ENCODE measurements around the gene GRAP2. TPM values are rescaled to one million over a fixed set of nuclear protein-coding genes. Genes with fewer than 3 reads are reported as not detected.

The GRAP2 gene
- total and polyA plus RNA-seq, 11 donors = 0.24 to 5.0 (median 0.85) TPM; not detected in 1

GRCh38 chr22:39905687-39906086, 4.8 kb downstream of the GRAP2 start:
- intact Hi-C loops (cut with DNase I) = no loop called here
- WGBS, 4 donors = 84 to 96% (median 94%) methylated on average over 3 of the region's 3 CpGs

DNA sequence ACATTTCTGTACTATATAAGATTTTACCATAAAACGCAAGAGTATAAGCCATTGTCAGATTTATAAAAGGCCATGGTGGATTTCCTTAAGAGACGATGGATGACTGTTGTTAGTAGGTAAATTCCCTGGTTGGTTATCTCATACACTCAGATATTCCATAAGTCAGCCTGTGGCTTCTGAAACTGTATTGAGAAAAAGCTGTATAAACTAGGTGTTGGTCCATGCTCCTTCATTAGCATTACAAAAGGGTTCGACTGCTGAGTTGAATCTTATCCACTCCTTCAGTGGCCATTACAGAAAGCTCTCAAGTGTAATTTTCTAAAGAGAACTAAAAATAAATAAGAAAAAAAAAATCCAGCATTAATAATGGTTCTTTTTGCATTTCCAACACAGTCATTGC, 5.3 kb downstream of the GRAP2 start:
- 70 to 74% (median 73%) methylated on average over 3 of the region's 3 CpGs for WGBS, 4 donors
- Histone ChIP-seq H3K27ac (peak overlapping the region in 1 of 12 donors; percentile 74), H3K9me3 (no peaks in the 10 kb centered on the region), H3K4me3 (peak overlapping the region in 1 of 12 donors; percentile 47), H3K27me3 (peaks cover 0 to 51% (median 0%) of the 10 kb centered on the region in 9 donors), H3K4me1 (no peaks in the 10 kb centered on the region), H3K36me3 (no peaks in the 10 kb centered on the region)
- DNase-seq = no peak
- intact Hi-C loops (cut with DNase I) = no loop called here
- no peak for ATAC-seq
- TF ChIP-seq, protein P1, sequence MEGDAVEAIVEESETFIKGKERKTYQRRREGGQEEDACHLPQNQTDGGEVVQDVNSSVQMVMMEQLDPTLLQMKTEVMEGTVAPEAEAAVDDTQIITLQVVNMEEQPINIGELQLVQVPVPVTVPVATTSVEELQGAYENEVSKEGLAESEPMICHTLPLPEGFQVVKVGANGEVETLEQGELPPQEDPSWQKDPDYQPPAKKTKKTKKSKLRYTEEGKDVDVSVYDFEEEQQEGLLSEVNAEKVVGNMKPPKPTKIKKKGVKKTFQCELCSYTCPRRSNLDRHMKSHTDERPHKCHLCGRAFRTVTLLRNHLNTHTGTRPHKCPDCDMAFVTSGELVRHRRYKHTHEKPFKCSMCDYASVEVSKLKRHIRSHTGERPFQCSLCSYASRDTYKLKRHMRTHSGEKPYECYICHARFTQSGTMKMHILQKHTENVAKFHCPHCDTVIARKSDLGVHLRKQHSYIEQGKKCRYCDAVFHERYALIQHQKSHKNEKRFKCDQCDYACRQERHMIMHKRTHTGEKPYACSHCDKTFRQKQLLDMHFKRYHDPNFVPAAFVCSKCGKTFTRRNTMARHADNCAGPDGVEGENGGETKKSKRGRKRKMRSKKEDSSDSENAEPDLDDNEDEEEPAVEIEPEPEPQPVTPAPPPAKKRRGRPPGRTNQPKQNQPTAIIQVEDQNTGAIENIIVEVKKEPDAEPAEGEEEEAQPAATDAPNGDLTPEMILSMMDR (IDR thresholded peaks at IDR 0.05) = no peak
- TF ChIP-seq POLR2A (IDR thresholded peaks at IDR 0.05) = no peak

More at GRCh38 chr22:39905687-39906086, 4.8 kb downstream of the GRAP2 start:
- Histone ChIP-seq H3K27ac (peak overlapping the region in 1 of 12 donors; percentile 74), H3K4me3 (peak overlapping the region in 1 of 12 donors; percentile 47), H3K27me3 (peaks cover 0 to 45% (median 0%) of the 10 kb centered on the region in 9 donors), H3K36me3 (no peaks in the 10 kb centered on the region), H3K4me1 (no peaks in the 10 kb centered on the region), H3K9me3 (no peaks in the 10 kb centered on the region)
- no peak for TF ChIP-seq POLR2A (IDR thresholded peaks at IDR 0.05)
- TF ChIP-seq, protein P1 (IDR thresholded peaks at IDR 0.05) = no peak
- DNase-seq (no peak), ATAC-seq (no peak)

GRCh38 chr22:39907047-39907446, 6.2 kb downstream of the GRAP2 start:
- 80 to 90% (median 85%) methylated on average over 6 of the region's 6 CpGs for WGBS, 4 donors
- no peaks in the 10 kb centered on the region for H3K9me3 ChIP-seq
- intact Hi-C loops (cut with DNase I) = no loop called here
- ATAC-seq (no peak), DNase-seq (no peak)
- peak overlapping the region in 1 of 12 donors; percentile 74 for H3K27ac ChIP-seq
- H3K27me3 ChIP-seq = peaks cover 0 to 59% (median 5%) of the 10 kb centered on the region in 9 donors
- no peaks in the 10 kb centered on the region for H3K36me3 ChIP-seq
- H3K4me3 ChIP-seq = peak overlapping the region in 1 of 12 donors; percentile 47
- no peaks in the 10 kb centered on the region for H3K4me1 ChIP-seq
- TF ChIP-seq, protein P1 (IDR thresholded peaks at IDR 0.05) = no peak
- TF ChIP-seq POLR2A (IDR thresholded peaks at IDR 0.05) = no peak

DNA sequence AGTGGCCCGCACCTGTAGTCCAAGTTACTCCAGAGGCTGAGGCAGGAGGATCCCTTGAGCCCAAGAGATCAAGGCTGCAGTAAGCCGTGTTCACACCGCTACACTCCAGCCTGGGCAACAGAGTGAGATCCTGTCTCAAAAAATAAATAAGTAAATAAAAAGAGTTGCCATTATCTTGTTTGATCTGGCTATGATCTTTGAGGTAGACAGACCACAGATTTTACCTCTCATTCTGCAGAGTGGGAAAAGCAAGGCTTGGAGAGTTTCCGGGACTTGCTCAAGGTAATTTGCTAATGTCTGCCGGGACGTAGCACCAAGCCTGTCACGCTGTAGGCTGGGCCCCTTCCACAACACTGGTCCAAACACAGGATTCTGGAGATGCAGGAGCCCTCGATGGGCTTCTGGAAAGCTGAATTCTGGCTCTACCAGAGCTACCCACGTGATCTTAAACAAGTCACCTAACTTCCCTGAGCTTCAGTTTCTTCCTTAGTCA, 6.8 kb downstream of the GRAP2 start:
- no peaks in the 10 kb centered on the region for H3K4me1 ChIP-seq
- no peak for ATAC-seq
- H3K36me3 ChIP-seq = no peaks in the 10 kb centered on the region
- no peaks in the 10 kb centered on the region for H3K9me3 ChIP-seq
- WGBS, 4 donors = 81 to 86% (median 83%) methylated on average over 9 of the region's 9 CpGs
- no peak for TF ChIP-seq POLR2A (IDR thresholded peaks at IDR 0.05)
- TF ChIP-seq, protein P1 (IDR thresholded peaks at IDR 0.05) = no peak
- H3K27me3 ChIP-seq = peaks cover 0 to 63% (median 5%) of the 10 kb centered on the region in 9 donors
- intact Hi-C loops (cut with DNase I) = no loop called here
- no peak for DNase-seq
- H3K27ac ChIP-seq = peak overlapping the region in 1 of 12 donors; percentile 74
- H3K4me3 ChIP-seq = peak overlapping the region in 1 of 12 donors; percentile 47
